Loucy (cell line): Measurements from ENCODE around the gene SPATA13.

Source experiments
- CTCF ChIP-seq: fragments of 200-600 bp; sonication (generic); conservative IDR thresholded peaks from 2 replicates; pipeline ENCODE4 v1.5.1; 2014; ENCODE audit warnings: mild to moderate bottlenecking, antibody characterized with exemption, low read length
- EZH2phosphoT487 ChIP-seq: fragments of 200-600 bp; IDR thresholded peaks from 2 replicates; pipeline ENCODE4 v1.6.1; 2018; ENCODE audit warnings: antibody characterized with exemption, mild to moderate bottlenecking, moderate library complexity, borderline replicate concordance

GRCh38 chr13:24231377-24231776, 70.9 kb downstream of the SPATA13 start:
- TF ChIP-seq CTCF (no peak), EZH2phosphoT487 (no peak)
